ENCODE data around the gene CYP4A11.
"Not testable (repeated sequence)": the region's sequence is repeated elsewhere in the genome, so short reads cannot be mapped to it uniquely, and the experiment has no call there.

CYP4A11 gene

GRCh38 chr1:46940307-46940706 lies 969 bp downstream of the CYP4A11 start:
- Histone ChIP-seq H3K9ac (ENCODE audit: low read length) (no peak overlapping the region), H3K4me3 (ENCODE audit: insufficient read depth, low read length, poor library complexity, severe bottlenecking) (no peak overlapping the region), H3K79me2 (ENCODE audit: insufficient read depth, low read length) (no peaks in the 10 kb centered on the region), H3K36me3 (ENCODE audit: low read length) (no peaks in the 10 kb centered on the region), H3F3A (ENCODE audit: insufficient read depth) (no peaks in the 10 kb centered on the region), H2AFZ (ENCODE audit: low read depth, low read length, severe bottlenecking) (no peak overlapping the region), H3K9me3 (ENCODE audit: insufficient read depth, low read length) (no peaks in the 10 kb centered on the region), H3K4me2 (ENCODE audit: low read depth, low read length, poor library complexity, severe bottlenecking) (no peak overlapping the region), H3K9me2 (replicated peaks; ENCODE audit: insufficient read depth, low read length) (no peaks in the 10 kb centered on the region), H3K27ac (ENCODE audit: low read depth, low read length) (no peak overlapping the region), H4K20me1 (ENCODE audit: low read depth, low read length) (no peaks in the 10 kb centered on the region), H3K27me3 (ENCODE audit: low read length) (no peaks in the 10 kb centered on the region)
- TF ChIP-seq EZH2phosphoT487 (conservative IDR thresholded peaks at IDR 0.05; ENCODE audit: low read length) = no peak
- no peak for TF ChIP-seq CTCF (IDR thresholded peaks at IDR 0.05; ENCODE audit: insufficient read depth, low read length, poor library complexity, severe bottlenecking)

GRCh38 chr1:46937270-46937669 lies 4.0 kb downstream of the CYP4A11 start:
- no peaks in the 10 kb centered on the region for H3K27me3 ChIP-seq (ENCODE audit: low read length)
- no peak overlapping the region for H3K4me2 ChIP-seq (ENCODE audit: low read depth, low read length, poor library complexity, severe bottlenecking)
- H3K4me3 ChIP-seq (ENCODE audit: insufficient read depth, low read length, poor library complexity, severe bottlenecking) = no peak overlapping the region
- H3K79me2 ChIP-seq (ENCODE audit: insufficient read depth, low read length) = no peaks in the 10 kb centered on the region
- no peak overlapping the region for H3K27ac ChIP-seq (ENCODE audit: low read depth, low read length)
- H2AFZ ChIP-seq (ENCODE audit: low read depth, low read length, severe bottlenecking) = no peak overlapping the region
- H4K20me1 ChIP-seq (ENCODE audit: low read depth, low read length) = no peaks in the 10 kb centered on the region
- H3K9me3 ChIP-seq (ENCODE audit: insufficient read depth, low read length) = no peaks in the 10 kb centered on the region
- TF ChIP-seq CTCF (IDR thresholded peaks at IDR 0.05; ENCODE audit: insufficient read depth, low read length, poor library complexity, severe bottlenecking) (no peak), EZH2phosphoT487 (conservative IDR thresholded peaks at IDR 0.05; ENCODE audit: low read length) (no peak)
- no peak overlapping the region for H3K9ac ChIP-seq (ENCODE audit: low read length)
- no peaks in the 10 kb centered on the region for H3K9me2 ChIP-seq (replicated peaks; ENCODE audit: insufficient read depth, low read length)
- no peaks in the 10 kb centered on the region for H3K36me3 ChIP-seq (ENCODE audit: low read length)
- no peaks in the 10 kb centered on the region for H3F3A ChIP-seq (ENCODE audit: insufficient read depth)

- no peaks in the 10 kb centered on the region for H3K9me3 ChIP-seq (ENCODE audit: insufficient read depth, low read length)
- no peaks in the 10 kb centered on the region for H3K9me2 ChIP-seq (replicated peaks; ENCODE audit: insufficient read depth, low read length)
- H4K20me1 ChIP-seq (ENCODE audit: low read depth, low read length) = no peaks in the 10 kb centered on the region
- H3K4me2 ChIP-seq (ENCODE audit: low read depth, low read length, poor library complexity, severe bottlenecking) = no peak overlapping the region
- no peaks in the 10 kb centered on the region for H3F3A ChIP-seq (ENCODE audit: insufficient read depth)
- TF ChIP-seq EZH2phosphoT487 (conservative IDR thresholded peaks at IDR 0.05; ENCODE audit: low read length) (no peak), CTCF (IDR thresholded peaks at IDR 0.05; ENCODE audit: insufficient read depth, low read length, poor library complexity, severe bottlenecking) (no peak)
- no peak overlapping the region for H3K9ac ChIP-seq (ENCODE audit: low read length)
- H3K27me3 ChIP-seq (ENCODE audit: low read length) = no peaks in the 10 kb centered on the region
- H3K36me3 ChIP-seq (ENCODE audit: low read length) = no peaks in the 10 kb centered on the region
- no peaks in the 10 kb centered on the region for H3K79me2 ChIP-seq (ENCODE audit: insufficient read depth, low read length)
- no peak overlapping the region for H3K27ac ChIP-seq (ENCODE audit: low read depth, low read length)
- H3K4me3 ChIP-seq (ENCODE audit: insufficient read depth, low read length, poor library complexity, severe bottlenecking) = no peak overlapping the region
- no peak overlapping the region for H2AFZ ChIP-seq (ENCODE audit: low read depth, low read length, severe bottlenecking)
Observed at GRCh38 chr1:46936788-46937187, 4.5 kb downstream of the CYP4A11 start.

GRCh38 chr1:46934852-46935251 lies 6.4 kb downstream of the CYP4A11 start:
- H2AFZ ChIP-seq (ENCODE audit: low read depth, low read length, severe bottlenecking); H3K27ac ChIP-seq (ENCODE audit: low read depth, low read length); H3K27me3 ChIP-seq (ENCODE audit: low read length); H3K9ac ChIP-seq (ENCODE audit: low read length); H3K36me3 ChIP-seq (ENCODE audit: low read length); H3K9me2 ChIP-seq (replicated peaks; ENCODE audit: insufficient read depth, low read length); H3K4me3 ChIP-seq (ENCODE audit: insufficient read depth, low read length, poor library complexity, severe bottlenecking); H3K4me2 ChIP-seq (ENCODE audit: low read depth, low read length, poor library complexity, severe bottlenecking); H3K9me3 ChIP-seq (ENCODE audit: insufficient read depth, low read length); H3F3A ChIP-seq (ENCODE audit: insufficient read depth); H4K20me1 ChIP-seq (ENCODE audit: low read depth, low read length); H3K79me2 ChIP-seq (ENCODE audit: insufficient read depth, low read length): not testable (repeated sequence)

GRCh38 chr1:46932020-46932419 lies 9.3 kb downstream of the CYP4A11 start:
- not testable (repeated sequence) for H3K79me2 ChIP-seq (ENCODE audit: insufficient read depth, low read length); H4K20me1 ChIP-seq (ENCODE audit: low read depth, low read length); H3K27me3 ChIP-seq (ENCODE audit: low read length); H3K4me2 ChIP-seq (ENCODE audit: low read depth, low read length, poor library complexity, severe bottlenecking); H2AFZ ChIP-seq (ENCODE audit: low read depth, low read length, severe bottlenecking); H3K9me3 ChIP-seq (ENCODE audit: insufficient read depth, low read length); H3K36me3 ChIP-seq (ENCODE audit: low read length); H3K27ac ChIP-seq (ENCODE audit: low read depth, low read length); H3K9ac ChIP-seq (ENCODE audit: low read length); H3K9me2 ChIP-seq (replicated peaks; ENCODE audit: insufficient read depth, low read length); H3F3A ChIP-seq (ENCODE audit: insufficient read depth); H3K4me3 ChIP-seq (ENCODE audit: insufficient read depth, low read length, poor library complexity, severe bottlenecking)
